22Rv1 (cell line): ENCODE data around the gene DNM3.

Experiments used
- H3K27ac ChIP-seq: fragments of 450-650 bp; 2 replicates; pipeline ENCODE4 v1.5.1; 2017
- CTCF ChIP-seq: fragments of 450-650 bp; IDR thresholded peaks from 2 replicates; pipeline ENCODE4 v1.5.1; 2017; ENCODE audit warnings: mild to moderate bottlenecking
- ZFX ChIP-seq: fragments of 450-650 bp; IDR thresholded peaks from 2 replicates; pipeline ENCODE4 v1.6.1; 2017; ENCODE audit warnings: antibody characterized with exemption, borderline replicate concordance

Gene DNM3

DNA sequence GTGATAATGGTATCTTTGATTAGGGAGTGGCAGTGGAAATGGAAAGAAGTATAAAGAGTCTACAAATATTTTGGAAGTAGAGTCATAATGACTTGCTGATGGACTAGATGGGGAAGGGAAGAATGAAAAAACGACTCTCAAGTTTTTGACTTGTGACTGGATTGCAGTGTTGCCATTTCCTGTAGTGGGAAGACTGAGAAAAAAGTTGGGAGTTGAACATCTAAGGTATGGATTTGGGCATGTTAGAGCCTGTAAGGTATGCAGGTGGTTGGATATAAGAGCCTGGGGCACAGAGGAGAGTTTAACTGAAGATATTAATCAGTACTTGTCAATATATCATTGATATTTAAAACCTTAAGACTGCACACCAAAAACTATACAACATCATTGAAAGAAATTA lies 19.4 kb downstream of the DNM3 start:
- H3K27ac ChIP-seq: no peak overlapping the region
- TF ChIP-seq CTCF (no peak), ZFX (no peak)

DNA sequence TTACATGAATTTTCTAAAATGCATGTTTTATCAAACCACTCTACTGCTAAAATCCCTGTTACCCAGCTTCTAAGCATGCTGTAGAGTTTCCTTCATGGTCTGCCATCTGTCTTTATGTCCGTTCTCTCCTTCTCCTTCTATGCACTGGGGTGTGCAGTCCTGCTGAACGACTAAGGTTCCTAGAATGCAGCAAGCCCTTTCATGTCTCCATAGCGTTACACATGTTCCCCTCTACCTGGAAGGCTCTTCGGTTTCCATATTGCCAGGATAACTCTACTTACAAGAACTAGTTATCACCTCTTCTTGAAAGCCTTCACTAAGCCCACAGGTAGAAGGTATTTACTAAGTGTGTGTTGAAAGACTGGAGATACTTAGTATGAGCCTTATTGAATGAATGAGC lies 22.2 kb downstream of the DNM3 start:
- no peak for TF ChIP-seq ZFX
- TF ChIP-seq CTCF: no peak
- H3K27ac ChIP-seq: no peak overlapping the region

GRCh38 chr1:171864308-171864707 lies 23.0 kb downstream of the DNM3 start:
- H3K27ac ChIP-seq: no peak overlapping the region
- no peak for TF ChIP-seq CTCF
- TF ChIP-seq ZFX: no peak

GRCh38 chr1:171865106-171865505 lies 23.8 kb downstream of the DNM3 start:
- TF ChIP-seq ZFX (no peak), CTCF (no peak)
- H3K27ac ChIP-seq: no peak overlapping the region

DNA sequence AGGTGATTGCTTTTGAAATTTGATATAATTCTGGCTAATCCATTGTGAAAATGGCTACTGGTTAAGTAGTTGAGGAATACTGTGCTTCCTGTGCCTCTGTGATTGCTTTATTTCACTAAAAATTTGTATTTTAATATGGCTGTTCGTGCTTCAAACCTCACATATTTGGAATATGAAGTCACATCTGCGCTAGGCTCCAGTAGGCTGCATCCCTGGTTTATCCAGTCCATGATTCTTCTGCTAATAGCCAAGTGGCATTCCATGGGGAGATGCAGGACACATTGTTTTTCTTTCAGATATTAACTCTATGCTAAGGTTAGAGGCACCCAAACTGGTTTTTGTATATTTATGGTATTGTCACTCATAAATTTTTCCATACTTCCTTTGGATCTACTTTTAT lies 25.9 kb downstream of the DNM3 start:
- TF ChIP-seq ZFX (no peak), CTCF (no peak)
- no peak overlapping the region for H3K27ac ChIP-seq

- no peak overlapping the region for H3K27ac ChIP-seq
- TF ChIP-seq CTCF: no peak
- TF ChIP-seq ZFX: no peak
These were observed 27.0 kb downstream of the DNM3 start for GRCh38 chr1:171868217-171868803.

DNA sequence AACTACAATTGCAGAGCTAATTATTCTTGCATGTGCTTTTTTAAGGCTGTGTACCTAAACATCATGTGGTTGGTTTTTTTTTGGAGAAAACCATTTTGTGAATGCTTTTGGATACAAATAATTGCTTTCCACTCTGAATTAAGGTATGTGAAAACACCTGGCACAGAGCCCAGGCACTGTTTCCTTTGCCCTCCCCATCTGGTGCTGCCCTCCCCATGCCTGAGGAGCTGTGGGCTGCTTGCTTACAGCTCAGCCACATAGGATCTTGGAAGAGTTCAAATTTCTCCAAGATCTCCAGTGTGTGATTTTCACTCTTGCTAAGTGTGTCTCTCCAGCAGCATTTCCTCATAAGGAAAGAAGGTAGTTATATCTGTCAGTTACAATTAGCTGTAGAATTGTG lies 27.8 kb downstream of the DNM3 start:
- no peak for TF ChIP-seq ZFX
- no peak for TF ChIP-seq CTCF
- no peak overlapping the region for H3K27ac ChIP-seq
